Tibial artery (tissue), 4 donors: ENCODE data around the gene ADARB2.

Source experiments
- DNase-seq, 2 donors: peaks; one replicate each; pipeline ENCODE4 v3.0.0-alpha.2; 2019
- H3K27ac ChIP-seq, 2 donors: fragments of 200-600 bp; sonication (generic) in 1 of 2; 1 replicate in 1 of 2; 2 replicates in 1 of 2; pipeline ENCODE4 v1.5.1; 2018 to 2019; ENCODE audit warnings: mild to moderate bottlenecking in 1 of 2
- H3K27me3 ChIP-seq, 2 donors: fragments of 200-600 bp; sonication (generic) in 1 of 2; one replicate each; pipeline versions ENCODE4 v1.5.1 to v1.6.0; 2016 to 2019
- H3K36me3 ChIP-seq, 3 donors: fragments of 200-600 bp; sonication (generic) in 2 of 3; one replicate each; pipeline ENCODE4 v1.5.1; 2016 to 2019; ENCODE audit warnings: mild to moderate bottlenecking in 2 of 3
- H3K4me1 ChIP-seq, 4 donors: fragments of 200-600 bp; sonication (generic) in 2 of 4; 1 replicate in 3 of 4; 2 replicates in 1 of 4; pipeline ENCODE4 v1.5.1; 2016 to 2019
- H3K4me3 ChIP-seq, 2 donors: fragments of 200-600 bp; sonication (generic) in 1 of 2; 1 replicate in 1 of 2; 2 replicates in 1 of 2; pipeline ENCODE4 v1.5.1; 2018 to 2019; ENCODE audit warnings: mild to moderate bottlenecking in 2 of 2
- H3K9me3 ChIP-seq, 3 donors: fragments of 200-600 bp; sonication (generic) in 1 of 3; one replicate each; pipeline ENCODE4 v1.5.1; 2016 to 2019
- intact Hi-C: fragments of 100-400 bp; cut with DNase I; formaldehyde crosslinking; loops from one replicate; pipeline ENCODE4 v1.15.0; 2023; ENCODE audit warnings: low total_unique reads
- TF ChIP-seq, protein P1 (sequence below), 2 experiments: fragments of 200-600 bp in 1 of 2; fragments of 450-650 bp in 1 of 2; IDR thresholded peaks; one replicate each; pipeline ENCODE4 v1.5.1; 2017 to 2019; ENCODE audit warnings: antibody characterized with exemption in 2 of 2, mild to moderate bottlenecking in 1 of 2, moderate library complexity in 1 of 2

The ADARB2 gene

DNA sequence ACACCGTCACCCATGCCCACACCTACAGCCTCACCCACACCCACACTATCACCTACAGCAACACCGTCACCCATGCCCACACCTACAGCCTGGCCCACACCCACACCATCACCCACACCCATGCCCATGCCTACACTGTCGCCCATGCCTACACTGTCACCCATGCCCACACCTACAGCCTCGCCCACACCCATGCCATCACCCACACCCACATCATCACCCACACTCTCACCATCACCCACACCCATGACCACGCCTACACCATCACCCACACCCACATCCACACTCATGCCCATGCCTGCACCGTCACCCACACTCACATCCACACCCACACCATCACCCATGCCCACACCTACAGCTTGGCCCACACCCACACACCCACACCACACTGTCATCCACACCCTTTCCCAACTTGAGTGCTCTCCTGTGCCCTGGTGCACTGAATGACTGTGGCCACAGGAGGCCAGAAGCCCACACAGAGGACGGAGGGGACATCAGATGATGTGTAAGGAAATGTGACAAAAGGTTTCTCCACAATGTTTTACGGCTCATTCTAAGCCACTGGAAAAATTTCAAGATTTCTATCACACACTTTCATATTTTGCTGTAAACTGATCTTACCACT is 527.9 kb downstream of the ADARB2 start:
- DNase-seq: no peak
- no peak overlapping the region for H3K4me3 ChIP-seq
- H3K27ac ChIP-seq: no peak overlapping the region
- no peaks in the 10 kb centered on the region for H3K36me3 ChIP-seq
- no peaks in the 10 kb centered on the region for H3K9me3 ChIP-seq
- H3K4me1 ChIP-seq: no peaks in the 10 kb centered on the region
- intact Hi-C loops: no loop called here
- TF ChIP-seq, protein P1, sequence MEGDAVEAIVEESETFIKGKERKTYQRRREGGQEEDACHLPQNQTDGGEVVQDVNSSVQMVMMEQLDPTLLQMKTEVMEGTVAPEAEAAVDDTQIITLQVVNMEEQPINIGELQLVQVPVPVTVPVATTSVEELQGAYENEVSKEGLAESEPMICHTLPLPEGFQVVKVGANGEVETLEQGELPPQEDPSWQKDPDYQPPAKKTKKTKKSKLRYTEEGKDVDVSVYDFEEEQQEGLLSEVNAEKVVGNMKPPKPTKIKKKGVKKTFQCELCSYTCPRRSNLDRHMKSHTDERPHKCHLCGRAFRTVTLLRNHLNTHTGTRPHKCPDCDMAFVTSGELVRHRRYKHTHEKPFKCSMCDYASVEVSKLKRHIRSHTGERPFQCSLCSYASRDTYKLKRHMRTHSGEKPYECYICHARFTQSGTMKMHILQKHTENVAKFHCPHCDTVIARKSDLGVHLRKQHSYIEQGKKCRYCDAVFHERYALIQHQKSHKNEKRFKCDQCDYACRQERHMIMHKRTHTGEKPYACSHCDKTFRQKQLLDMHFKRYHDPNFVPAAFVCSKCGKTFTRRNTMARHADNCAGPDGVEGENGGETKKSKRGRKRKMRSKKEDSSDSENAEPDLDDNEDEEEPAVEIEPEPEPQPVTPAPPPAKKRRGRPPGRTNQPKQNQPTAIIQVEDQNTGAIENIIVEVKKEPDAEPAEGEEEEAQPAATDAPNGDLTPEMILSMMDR (IDR thresholded peaks at IDR 0.05): no peak
- H3K27me3 ChIP-seq: peaks cover 0 to 9% of the 10 kb centered on the region in 2 donors

DNA sequence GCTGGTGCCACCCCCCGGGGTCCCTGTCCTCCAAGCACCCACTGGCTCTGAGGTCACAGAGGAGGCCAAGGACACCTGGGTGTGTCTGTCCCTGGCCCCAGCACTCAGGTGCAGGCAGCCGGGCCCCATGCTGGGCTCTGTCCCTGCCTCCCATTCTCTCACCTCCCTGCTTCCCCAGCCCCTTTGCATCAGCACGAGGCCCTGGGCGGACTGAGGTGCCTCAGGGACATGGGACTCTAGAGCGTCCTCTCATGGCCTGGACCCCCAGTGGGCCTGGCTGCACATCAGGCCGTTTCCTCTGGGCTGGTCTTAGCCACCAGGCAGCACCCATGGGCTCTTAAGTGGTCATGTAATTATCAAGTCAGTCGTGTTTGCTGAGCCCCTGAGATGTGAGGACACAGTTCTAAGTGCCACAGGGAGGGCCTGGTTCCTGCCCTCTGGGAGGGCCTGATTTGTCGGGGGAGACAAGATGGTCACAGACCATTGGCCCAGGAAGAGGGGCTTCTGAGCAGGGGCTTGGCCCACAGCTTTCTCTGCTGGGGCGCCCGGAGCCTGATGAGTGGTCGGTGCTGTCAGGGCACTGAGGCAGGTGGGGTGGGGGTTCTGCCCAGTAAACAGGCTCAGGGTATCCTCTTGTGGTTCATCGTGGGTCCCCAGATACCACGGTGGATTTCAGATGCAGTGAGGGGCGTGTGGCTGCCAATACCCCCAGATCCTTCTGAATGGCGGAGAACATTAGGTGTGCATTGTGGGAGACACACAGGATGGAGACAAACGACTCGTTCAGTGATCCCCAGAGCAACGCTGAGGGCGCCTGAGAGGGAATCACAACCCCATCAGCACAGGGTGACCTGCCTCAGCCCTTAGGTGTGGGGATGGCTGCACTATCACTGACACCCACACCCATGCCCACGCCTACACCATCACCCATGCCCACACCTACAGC is 528.7 kb downstream of the ADARB2 start:
- intact Hi-C loops: no loop called here
- DNase-seq: no peak
- H3K27ac ChIP-seq: no peak overlapping the region

DNA sequence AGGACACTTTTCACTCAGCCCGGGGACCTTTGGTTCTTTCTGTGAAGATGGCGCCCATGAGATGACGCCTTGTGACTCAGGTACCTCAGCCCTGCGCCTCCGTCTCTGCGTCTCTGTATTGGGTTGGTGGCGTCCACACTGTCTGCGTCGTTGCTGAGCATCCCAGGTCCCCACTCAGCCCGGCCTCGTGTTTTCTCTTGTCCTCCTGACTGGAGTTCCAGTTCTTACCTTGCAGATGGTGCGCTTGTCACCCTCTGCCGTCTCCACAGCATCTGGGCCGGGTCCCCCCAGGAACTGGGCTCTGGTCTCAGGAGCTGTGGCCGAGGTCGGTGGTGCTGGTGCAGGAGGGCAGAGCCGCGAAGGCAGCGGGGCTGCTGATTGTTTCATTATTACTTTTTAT is 530.7 kb downstream of the ADARB2 start:
- H3K27me3 ChIP-seq: no peaks in the 10 kb centered on the region
- H3K9me3 ChIP-seq: no peaks in the 10 kb centered on the region
- no peaks in the 10 kb centered on the region for H3K36me3 ChIP-seq
- no peaks in the 10 kb centered on the region for H3K4me1 ChIP-seq
- no peak for DNase-seq
- no peak overlapping the region for H3K27ac ChIP-seq
- TF ChIP-seq, protein P1 (IDR thresholded peaks at IDR 0.05): no peak
- no peak overlapping the region for H3K4me3 ChIP-seq
- intact Hi-C loops: no loop called here

More for the DNA sequence above, 528.7 kb downstream of the ADARB2 start:
- H3K36me3 ChIP-seq: no peaks in the 10 kb centered on the region
- H3K4me1 ChIP-seq: no peaks in the 10 kb centered on the region
- no peak overlapping the region for H3K4me3 ChIP-seq
- peaks cover 0 to 6% of the 10 kb centered on the region in 2 donors for H3K27me3 ChIP-seq
- TF ChIP-seq, protein P1 (IDR thresholded peaks at IDR 0.05): no peak
- no peaks in the 10 kb centered on the region for H3K9me3 ChIP-seq

DNA sequence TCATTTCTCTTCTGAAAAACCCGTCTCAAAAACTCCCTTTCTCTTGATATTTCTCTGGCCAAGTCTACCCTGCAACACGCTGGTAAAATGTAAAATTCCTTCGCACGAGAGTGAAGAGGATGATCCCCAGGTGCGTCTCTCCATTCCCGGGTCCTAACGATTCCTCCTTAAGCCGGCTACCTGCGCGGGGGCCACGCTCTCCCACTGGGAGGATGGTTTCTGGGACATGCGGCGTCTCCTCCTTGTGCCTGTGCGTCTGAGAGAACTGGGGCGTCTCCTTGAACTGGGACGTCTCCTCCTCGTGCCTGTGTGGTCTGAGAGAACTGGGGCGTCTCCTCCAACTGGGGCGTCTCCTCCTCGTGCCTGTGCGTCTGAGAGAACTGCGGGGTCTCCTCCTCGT is 531.2 kb downstream of the ADARB2 start:
- no peaks in the 10 kb centered on the region for H3K36me3 ChIP-seq
- TF ChIP-seq, protein P1 (IDR thresholded peaks at IDR 0.05): no peak
- H3K27me3 ChIP-seq: no peaks in the 10 kb centered on the region
- H3K27ac ChIP-seq: no peak overlapping the region
- no peaks in the 10 kb centered on the region for H3K9me3 ChIP-seq
- no peak overlapping the region for H3K4me3 ChIP-seq
- H3K4me1 ChIP-seq: no peaks in the 10 kb centered on the region
- intact Hi-C loops: no loop called here
- no peak for DNase-seq

DNA sequence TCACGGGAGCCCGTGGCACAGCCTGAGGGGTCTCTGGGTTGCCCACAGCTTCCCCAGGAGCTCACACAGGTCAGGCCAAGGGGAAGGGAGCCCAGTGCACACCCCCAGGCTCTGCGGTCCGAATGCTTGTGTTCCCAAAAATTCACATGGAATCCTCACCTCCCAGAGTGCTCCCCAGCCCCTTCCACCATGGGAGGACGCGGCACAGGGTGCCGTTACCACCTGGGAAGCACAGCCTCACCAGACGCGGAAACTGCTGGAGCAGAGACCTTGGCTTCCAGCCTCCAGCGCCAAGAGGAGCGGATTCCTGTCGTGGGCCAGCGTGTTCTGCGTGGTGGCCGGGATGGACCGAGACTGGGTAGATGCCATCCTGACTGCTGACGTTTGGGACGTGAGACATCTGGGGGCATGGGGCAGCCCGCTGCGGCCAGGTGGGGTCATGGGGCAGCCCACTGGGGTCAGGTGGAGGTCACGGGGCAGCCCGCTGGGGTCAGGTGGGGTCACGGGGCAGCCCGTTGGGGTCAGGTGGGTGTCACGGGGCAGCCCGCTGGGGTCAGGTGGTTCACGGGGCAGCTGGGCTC is 531.8 kb downstream of the ADARB2 start:
- intact Hi-C loops: no loop called here
- Histone ChIP-seq H3K9me3 (no peaks in the 10 kb centered on the region), H3K4me1 (no peaks in the 10 kb centered on the region), H3K36me3 (no peaks in the 10 kb centered on the region), H3K4me3 (no peak overlapping the region), H3K27ac (no peak overlapping the region), H3K27me3 (no peaks in the 10 kb centered on the region)
- DNase-seq: no peak
- TF ChIP-seq, protein P1 (IDR thresholded peaks at IDR 0.05): no peak
